K562 (cell line): ENCODE data around the gene SMIM7. TPM values are rescaled to one million over a fixed set of nuclear protein-coding genes. Genes with fewer than 3 reads are reported as not detected.
A peak's percentile ranks its signal among the peaks of the same experiment; 100 is the strongest.

ENCODE experiments used
- ATAC-seq: fragments of 200-7000 bp; cut with Tn5 transposase; 3 replicates; pipeline ENCODE4 v1.9.1; 2020; ENCODE audit warnings: moderate library complexity
- Bru-seq: library from RNA; stranded (reverse); fragments of 400-500 nt; gene quantifications from one replicate; lab custom pipeline; 2021; lab: Mats Ljungman, UMichigan
- BruChase-seq, 2 experiments: library from RNA; stranded (reverse); fragments of 400-500 nt; gene quantifications; one replicate each; lab custom pipeline; 2021; lab: Mats Ljungman, UMichigan
- BruUV-seq: library from RNA; stranded (reverse); fragments of 400-500 nt; replicated peaks from 2 replicates; lab custom pipeline; 2021; lab: Mats Ljungman, UMichigan
- CTCF ChIA-PET: fragments of 300-600 bp; formaldehyde crosslinking; extraction: SDS; loops from one replicate; lab custom pipeline; 2021; ENCODE audit warnings: low intra/inter-chr PET ratio; lab: Yijun Ruan, JAX
- POLR2A ChIA-PET: fragments of 300-600, 350-650 bp; sonication (Branson Sonifier 250); formaldehyde crosslinking; extraction: SDS; loops from one replicate; lab custom pipeline; 2021; ENCODE audit warnings: antibody characterized with exemption, inconsistent platforms; lab: Yijun Ruan, JAX
- DNase-seq, 4 experiments: peaks; one replicate each; pipeline versions ENCODE4 v3.0.0 to v3.0.0-alpha.2; 2011 to 2018; ENCODE audit warnings: low spot score in 3 of 4, mixed read lengths in 3 of 4; ENCODE audit errors: extremely low read depth in 1 of 4
- FAIRE-seq: peaks from 2 replicates; lab custom pipeline; 2011; peaks lifted over from hg19 to GRCh38; lab: Jason Lieb, UNC
- H2AFZ ChIP-seq: 2 replicates; pipeline ENCODE4 v1.6.0; 2011; ENCODE audit warnings: low read depth, low read length, control low read depth, inconsistent platforms
- H3K27ac ChIP-seq: fragments of 200-600 bp; 3 replicates; pipeline ENCODE4 v1.8.0; 2011; ENCODE audit warnings: low read depth, mild to moderate bottlenecking, control low read depth, inconsistent platforms, low read length, moderate library complexity, mixed read lengths; ENCODE audit errors: extremely low read depth
- H3K27me3 ChIP-seq, 2 experiments: fragments of 300-600 bp in 1 of 2; 2 replicates in 1 of 2; 3 replicates in 1 of 2; pipeline versions ENCODE4 v1.6.0 to v1.8.0; 2011; ENCODE audit warnings: inconsistent platforms in 2 of 2, low read length in 2 of 2, mild to moderate bottlenecking in 1 of 2, mixed read lengths in 1 of 2, moderate library complexity in 1 of 2; ENCODE audit not compliant: control insufficient read depth in 2 of 2, insufficient read depth in 2 of 2
- H3K36me3 ChIP-seq: fragments of 300-600 bp; 3 replicates; pipeline ENCODE4 v1.8.0; 2011; ENCODE audit warnings: mild to moderate bottlenecking, low read length, inconsistent platforms; ENCODE audit not compliant: control insufficient read depth, insufficient read depth
- H3K4me1 ChIP-seq, 2 experiments: fragments of 200-600 bp in 1 of 2; replicated peaks in 1 of 2; 2 replicates in 1 of 2; 3 replicates in 1 of 2; pipeline versions ENCODE4 v1.5.1 to v1.8.0; 2011; ENCODE audit warnings: inconsistent platforms in 2 of 2, low read length in 2 of 2, mild to moderate bottlenecking in 1 of 2, mixed read lengths in 1 of 2, moderate library complexity in 1 of 2; ENCODE audit not compliant: control insufficient read depth in 2 of 2, insufficient read depth in 2 of 2
- H3K4me2 ChIP-seq: 2 replicates; pipeline ENCODE4 v1.6.1; 2011; ENCODE audit warnings: low read length, control low read depth, inconsistent platforms, mixed read lengths; ENCODE audit not compliant: insufficient read depth
- H3K4me3 ChIP-seq: fragments of 200-600 bp; sonication (generic), shearing (Covaris generic); 2 replicates; pipeline ENCODE4 v1.5.1; 2016; ENCODE audit warnings: control low read depth, inconsistent platforms
- H3K79me2 ChIP-seq: fragments of 200-600 bp; 3 replicates; pipeline ENCODE4 v1.8.0; 2011; ENCODE audit warnings: low read length, inconsistent platforms; ENCODE audit not compliant: control insufficient read depth, insufficient read depth
- H3K9ac ChIP-seq, 2 experiments: 2 replicates each; pipeline versions ENCODE4 v1.6.0 to v1.6.1; 2011; ENCODE audit warnings: low read depth in 2 of 2, low read length in 2 of 2, control low read depth in 1 of 2, inconsistent platforms in 1 of 2, mild to moderate bottlenecking in 1 of 2, mixed read lengths in 1 of 2; ENCODE audit not compliant: insufficient read depth in 1 of 2
- H3K9me1 ChIP-seq: one replicate; pipeline ENCODE4 v1.6.0; 2011; ENCODE audit warnings: inconsistent platforms, mild to moderate bottlenecking, low read length, moderate library complexity; ENCODE audit not compliant: control insufficient read depth, insufficient read depth
- H3K9me3 ChIP-seq: replicated peaks from 2 replicates; pipeline ENCODE4 v1.5.1; 2011; ENCODE audit warnings: low read depth, low read length, inconsistent platforms; ENCODE audit not compliant: control insufficient read depth, insufficient read depth
- H4K20me1 ChIP-seq: replicated peaks from 2 replicates; pipeline ENCODE4 v1.6.1; 2011; ENCODE audit warnings: low read length, inconsistent platforms, mixed read lengths; ENCODE audit not compliant: control insufficient read depth, insufficient read depth
- ATF7 ChIP-seq: fragments of 450-650 bp; IDR thresholded peaks from 2 replicates; pipeline ENCODE4 v1.7.1; 2014; ENCODE audit warnings: mild to moderate bottlenecking, moderate library complexity
- BRF1 ChIP-seq: IDR thresholded peaks from 3 replicates; pipeline ENCODE4 v1.6.1; 2011; ENCODE audit warnings: borderline replicate concordance, mild to moderate bottlenecking; ENCODE audit not compliant: insufficient read length; ENCODE audit errors: extremely low read depth
- CCNT2 ChIP-seq: IDR thresholded peaks from 2 replicates; pipeline ENCODE4 v1.6.1; 2011; ENCODE audit warnings: borderline replicate concordance, low read depth, mild to moderate bottlenecking, moderate library complexity, mixed read lengths, low read length; ENCODE audit not compliant: insufficient read length; ENCODE audit errors: extremely low read depth
- CXXC5 ChIP-seq: fragments of 250-450 bp; sonication (Bioruptor Pico); IDR thresholded peaks from 2 replicates; pipeline ENCODE4 v1.8.0; 2022; ENCODE audit warnings: inconsistent platforms, mild to moderate bottlenecking, moderate library complexity
- JUND ChIP-seq, 2 experiments: IDR thresholded peaks; 2 replicates in 1 of 2; 3 replicates in 1 of 2; pipeline ENCODE4 v1.6.1; 2011; ENCODE audit warnings: borderline replicate concordance in 2 of 2, low read depth in 2 of 2, low read length in 2 of 2, improper control_type of control experiment in 1 of 2, missing biosample characterization in 1 of 2, missing genetic modification characterization in 1 of 2, missing genetic modification reagents in 1 of 2
- KLF10 ChIP-seq: fragments of 250-450 bp; sonication (Bioruptor Pico); IDR thresholded peaks from 2 replicates; pipeline ENCODE4 v1.6.1; 2021; ENCODE audit warnings: matching md5 sums
- PHF20 ChIP-seq: fragments of 450-650 bp; IDR thresholded peaks from 2 replicates; pipeline ENCODE4 v1.6.1; 2018; ENCODE audit not compliant: partially characterized antibody
- RB1 ChIP-seq: fragments of 450-650 bp; IDR thresholded peaks from 2 replicates; pipeline ENCODE4 v1.6.1; 2017; ENCODE audit warnings: low read depth, mild to moderate bottlenecking
- SIN3B ChIP-seq: fragments of 450-650 bp; IDR thresholded peaks from 2 replicates; pipeline ENCODE4 v1.6.1; 2017; ENCODE audit warnings: low read depth, mild to moderate bottlenecking, moderate library complexity
- SMAD4 ChIP-seq: fragments of 250-450 bp; sonication (Bioruptor Pico); conservative IDR thresholded peaks from 2 replicates; pipeline ENCODE4 v1.8.0; 2021; ENCODE audit warnings: inconsistent platforms, mild to moderate bottlenecking, moderate library complexity
- SP2 ChIP-seq: IDR thresholded peaks from 2 replicates; pipeline ENCODE4 v1.6.1; 2011; ENCODE audit warnings: mild to moderate bottlenecking, low read depth, low read length, moderate library complexity; ENCODE audit not compliant: poor library complexity, severe bottlenecking; ENCODE audit errors: extremely low read depth
- SREBF1 ChIP-seq: fragments of 150-350 bp; IDR thresholded peaks from 2 replicates; pipeline ENCODE4 v1.6.1; 2014; ENCODE audit warnings: antibody characterized with exemption, low read depth, low read length, borderline replicate concordance
- ZNF217 ChIP-seq: sonication (generic); formaldehyde crosslinking; IDR thresholded peaks from 2 replicates; pipeline ENCODE4 v1.8.0; 2022; ENCODE audit warnings: mild to moderate bottlenecking, missing genetic modification reagents
- ZNF586 ChIP-seq: fragments of 450-650 bp; formaldehyde crosslinking; conservative IDR thresholded peaks from 2 replicates; pipeline ENCODE4 v1.4.0; 2020; ENCODE audit warnings: mild to moderate bottlenecking, moderate library complexity
- WGBS: fragments of 100-300 bp; shearing (Covaris generic); methylation state at CpG from one replicate; pipeline ENCODE4 v1.1.6; 2016; ENCODE audit warnings: low coverage, mixed read lengths; ENCODE audit not compliant: insufficient coverage; ENCODE audit errors: missing lambda C conversion rate; 5-methylcytosine and 5-hydroxymethylcytosine counted together
- in situ Hi-C: fragments of 300-500 bp; cut with MboI; formaldehyde crosslinking; loops from 4 replicates; pipeline ENCODE4 v1.15.0; 2018; ENCODE audit warnings: inconsistent platforms, mixed read lengths
- intact Hi-C: fragments of 100-400 bp; cut with micrococcal nuclease; formaldehyde crosslinking; loops from 2 replicates; pipeline ENCODE4 v1.14.2; 2022
- long read RNA-seq, 3 experiments: library from polyadenylated mRNA in 2 of 3; library from RNA in 1 of 3; unstranded in 2 of 3; stranded (forward) in 1 of 3; transcript quantifications; one replicate each; pipeline ENCODE4 v2.0.0, GENCODE V29; 2019 to 2022
- polyA minus RNA-seq, 3 experiments: library from RNA; depleted of rRNA, polyadenylated mRNA; stranded (reverse); fragments of >200 nt; gene quantifications; 2 replicates each; pipeline ENCODE4 v1.2.3, GENCODE V29; 2011
- polyA plus RNA-seq, 8 experiments: library from polyadenylated mRNA; depleted of rRNA in 4 of 8; stranded (reverse) in 5 of 8; unstranded in 3 of 8; fragments of >200 nt; fragmentation: Nextera tagmentation in 2 of 8; fragmentation: Illumina TruSeq in 1 of 8; extraction: Ambion mirVana in 2 of 8; extraction: Trizol in 1 of 8; gene quantifications; 2 replicates each; pipeline versions ENCODE4 v1.2.1 to v1.2.3, GENCODE V29; 2011 to 2014; ENCODE audit warnings: inconsistent platforms in 1 of 8, missing spikeins in 1 of 8
- total RNA-seq, 7 experiments: library from RNA; depleted of rRNA in 6 of 7; stranded (reverse); fragments of >200 nt in 6 of 7; fragmentation: Illumina TruSeq in 2 of 7; extraction: Trizol in 2 of 7; gene quantifications; 2 replicates each; pipeline versions ENCODE4 v1.2.1 to v1.2.3, GENCODE V29; 2011 to 2021; ENCODE audit warnings: low replicate concordance in 1 of 7

The SMIM7 gene
- total RNA-seq (2011; cell fraction: chromatin; rRNA removed; ENCODE audit: low replicate concordance) = 167 and 203 TPM in 2 replicates
- 137 and 142 TPM in 2 replicates for total RNA-seq (2011; cell fraction: nucleolus; rRNA removed)
- 167 and 208 TPM in 2 replicates for total RNA-seq (2011; cell fraction: nucleoplasm; rRNA removed)
- 55.3 and 63.3 TPM in 2 replicates for total RNA-seq (2014; rRNA removed)
- 102 and 109 TPM in 2 replicates for total RNA-seq (2014; rRNA removed; fragmentation: Illumina TruSeq; extraction: Trizol)
- total RNA-seq (2015; rRNA removed; fragmentation: Illumina TruSeq; extraction: Trizol) = 110 and 114 TPM in 2 replicates
- 72.5 and 72.7 TPM in 2 replicates for total RNA-seq (2021)
- polyA plus RNA-seq (2011; rRNA removed) = 95.0 and 107 TPM in 2 replicates
- 60.8 and 84.9 TPM in 2 replicates for polyA plus RNA-seq (2011; cell fraction: cytosol; rRNA removed)
- 50.6 and 64.0 TPM in 2 replicates for polyA plus RNA-seq (2011; cell fraction: nucleus; rRNA removed)
- polyA plus RNA-seq (2012) = 67.5 and 69.7 TPM in 2 replicates
- polyA plus RNA-seq (2014; fragmentation: Illumina TruSeq; extraction: Trizol) = 85.6 and 113 TPM in 2 replicates
- polyA plus RNA-seq (2014; fragmentation: Nextera tagmentation; extraction: Ambion mirVana) = 100 to 1,000 TPM; 233 to 265 TPM
- polyA plus RNA-seq (2014; rRNA removed) = 105 and 122 TPM in 2 replicates
- 61.4 and 64.6 TPM in 2 replicates for polyA minus RNA-seq (2011; rRNA and poly(A)+ RNA removed)
- polyA minus RNA-seq (2011; cell fraction: cytosol; rRNA and poly(A)+ RNA removed) = 24.3 and 33.3 TPM in 2 replicates
- polyA minus RNA-seq (2011; cell fraction: nucleus; rRNA and poly(A)+ RNA removed) = 24.4 and 40.8 TPM in 2 replicates
- Bru-seq, nascent RNA = percentile 89 among the genes with signal in this experiment
- percentile 94 among the genes with signal in this experiment for BruChase-seq, experiment 1, labeled RNA remaining after a 2-hour chase
- BruChase-seq, experiment 2, labeled RNA remaining after a 6-hour chase = percentile 96 among the genes with signal in this experiment
- long read RNA-seq, experiment 1, transcript SMIM7-209 (6 exons, 2,190 nt) = minor isoform, 5 of 212 reads
- long read RNA-seq, experiment 1, transcript SMIM7-210 (6 exons, 1,065 nt) = minor isoform, 12 of 212 reads
- long read RNA-seq, experiment 1, transcript SMIM7-208 (5 exons, 2,776 nt) = major isoform, 125 of 212 reads
- long read RNA-seq, experiment 1, transcript SMIM7-214 (4 exons, 1,075 nt) = minor isoform, 6 of 212 reads
- long read RNA-seq, experiment 1, partial matches to known transcripts = 24 of 212 reads
- long read RNA-seq, experiment 1, other reads (novel, unspliced or antisense) = 26 of 212 reads
- long read RNA-seq, experiment 2, transcript SMIM7-208 (5 exons, 2,776 nt) = major isoform, 51 of 94 reads
- long read RNA-seq, experiment 2, transcript SMIM7-214 (4 exons, 1,075 nt) = minor isoform, 6 of 94 reads
- long read RNA-seq, experiment 2, partial matches to known transcripts = 13 of 94 reads
- long read RNA-seq, experiment 2, other reads (novel, unspliced or antisense) = 17 of 94 reads
- long read RNA-seq, experiment 3, transcript SMIM7-208 (5 exons, 2,776 nt) = major isoform, 63 of 92 reads
- long read RNA-seq, experiment 3, transcript SMIM7-210 (6 exons, 1,065 nt) = minor isoform, 6 of 92 reads
- long read RNA-seq, experiment 3, partial matches to known transcripts = 1 of 92 reads
- long read RNA-seq, experiment 3, other reads (novel, unspliced or antisense) = 10 of 92 reads

DNA sequence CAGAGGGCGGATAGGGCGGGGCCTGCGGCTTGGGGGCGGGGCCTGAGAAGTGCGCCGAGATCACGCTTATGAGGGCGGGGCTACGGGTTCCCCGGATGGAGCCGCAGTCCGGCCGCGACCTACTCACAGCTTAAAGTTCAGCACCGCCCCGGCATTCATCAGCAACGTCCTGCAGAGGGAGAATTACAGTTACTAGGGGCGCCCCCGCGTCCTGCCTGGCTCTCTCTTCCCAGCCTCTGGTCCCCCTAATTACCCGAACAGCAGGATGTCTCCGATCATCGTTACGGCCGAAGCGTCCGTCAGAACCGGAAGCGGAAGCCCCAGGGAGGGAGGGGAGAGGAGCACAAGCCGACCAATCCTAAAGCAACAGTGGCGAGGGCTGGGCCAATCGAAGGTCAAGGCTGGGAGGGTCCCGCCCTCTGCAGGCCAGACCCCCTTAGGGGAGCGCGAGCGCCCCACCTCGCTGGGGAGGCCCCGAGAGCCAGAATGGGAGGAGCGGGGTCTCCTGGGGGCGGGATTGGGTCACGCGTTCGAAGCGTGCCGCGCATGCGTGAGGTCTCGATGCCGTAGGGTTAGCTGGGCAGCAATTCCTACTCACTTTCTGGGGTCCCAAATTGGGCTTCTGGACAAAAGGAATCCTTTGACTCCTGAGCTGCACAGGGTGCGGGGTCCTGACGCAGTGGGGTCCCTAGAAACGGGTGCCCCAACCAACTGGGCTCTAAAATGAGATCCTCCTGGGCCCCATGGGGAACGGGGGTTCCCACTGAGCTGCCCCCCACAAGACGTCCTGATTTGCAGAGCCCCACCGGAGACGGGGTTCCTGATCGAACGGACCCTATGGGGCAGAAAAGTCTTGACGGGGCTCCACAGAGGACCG lies at the start of gene SMIM7:
TSS of gene SMIM7 (minus strand) at position 313 of the 877 bp plus-strand sequence. CDS start at position 279, 34 bp downstream.
- H3K9ac ChIP-seq = peak within 1 kb of the TSS; percentile 89 to 94
- H4K20me1 ChIP-seq = peaks cover 10% of the 10 kb centered on the region
- H3K9me3 ChIP-seq = no peaks in the 10 kb centered on the region
- peak within 1 kb of the TSS; percentile 96 for H3K4me2 ChIP-seq
- peaks cover 6% of the 10 kb centered on the region for H3K9me1 ChIP-seq
- H3K79me2 ChIP-seq = peaks cover 36% of the 10 kb centered on the region
- intact Hi-C loops (no loop called here), in situ Hi-C loops (no loop called here)
- peaks cover 19 to 41% of the 10 kb centered on the region in 2 experiments for H3K4me1 ChIP-seq
- WGBS = 1% methylated on average over 47 of the region's 60 CpGs
- ChIA-PET POLR2A (interaction anchor here (0.9 to 1.1 kb wide), 2 partner anchors 10 to 11 kb away, joined by 3 to 5 read pairs; no protein-coding TSS in a partner anchor), CTCF (no interaction called here)
- peak within 1 kb of the TSS; percentile 99 for H2AFZ ChIP-seq
- peak within 1 kb of the TSS; percentile 94 for H3K27ac ChIP-seq
- BruUV-seq = TSS peak; percentile 77
- ATAC-seq (peak; percentile 99), FAIRE-seq (peak; percentile 98), DNase-seq (peak; percentile 97 to 100 (median 98))
- H3K4me3 ChIP-seq = peak within 1 kb of the TSS; percentile 87
- no peaks in the 10 kb centered on the region for H3K27me3 ChIP-seq
- peaks cover 42% of the 10 kb centered on the region for H3K36me3 ChIP-seq
- TF ChIP-seq SMAD4 (CRISPR knock-in tag) (no peak), PHF20 (peak; percentile 95), SP2 (peak; percentile 87), BRF1 (no peak), ATF7 (peak; percentile 88), CXXC5 (CRISPR knock-in tag) (peak; percentile 82), RB1 (0 out of 2 replicates have a peak, but pooled peaks have one; percentile 52), KLF10 (CRISPR knock-in tag) (no peak), SIN3B (peak; percentile 86), ZNF586 (CRISPR knock-in tag) (no peak), ZNF217 (CRISPR knock-in tag) (no peak), JUND (IDR thresholded peaks at IDR 0.05; ENCODE audit: borderline replicate concordance, low read depth, low read length) (peak; percentile 46), JUND (tag; IDR thresholded peaks at IDR 0.05; ENCODE audit: borderline replicate concordance, low read depth, low read length) (no peak; the same call in 2 of the 3 replicates), SREBF1 (0 out of 2 replicates have a peak, but pooled peaks have one; percentile 49), CCNT2 (peak; percentile 72)
